Measurements from ENCODE around the gene VWF.
"Not testable (repeated sequence)": the region's sequence is repeated elsewhere in the genome, so short reads cannot be mapped to it uniquely, and the experiment has no call there.

VWF gene

GRCh38 chr12:6143303-6143675 is 18.8 kb upstream of the VWF start:
- TF ChIP-seq CTCF (IDR thresholded peaks at IDR 0.05; ENCODE audit: borderline replicate concordance, control extremely low read depth, extremely low read depth, insufficient read depth, missing control alignments): no peak
- in situ Hi-C loops (cut with MboI; ENCODE audit: low sequenced_read_pairs, unreplicated experiment): no loop called here
- no peak for DNase-seq (ENCODE audit: low spot score)

- in situ Hi-C loops (cut with MboI; ENCODE audit: low sequenced_read_pairs, unreplicated experiment); DNase-seq (ENCODE audit: low spot score): not testable (repeated sequence)
Measured at GRCh38 chr12:6142368-6143302, 18.2 kb upstream of the VWF start.

- in situ Hi-C loops (cut with MboI; ENCODE audit: low sequenced_read_pairs, unreplicated experiment): not testable (repeated sequence)
Measured at GRCh38 chr12:6141731-6142367, 17.4 kb upstream of the VWF start.

GRCh38 chr12:6140651-6141447 is 16.4 kb upstream of the VWF start:
- in situ Hi-C loops (cut with MboI; ENCODE audit: low sequenced_read_pairs, unreplicated experiment): no loop called here
- peak; percentile 55 for DNase-seq (ENCODE audit: low spot score)
- no peak for TF ChIP-seq CTCF (IDR thresholded peaks at IDR 0.05; ENCODE audit: borderline replicate concordance, control extremely low read depth, extremely low read depth, insufficient read depth, missing control alignments)

More at GRCh38 chr12:6141731-6142367, 17.4 kb upstream of the VWF start:
- DNase-seq (ENCODE audit: low spot score): not testable (repeated sequence)

- in situ Hi-C loops (cut with MboI; ENCODE audit: low sequenced_read_pairs, unreplicated experiment): no loop called here
- DNase-seq (ENCODE audit: low spot score): no peak
- no peak for TF ChIP-seq CTCF (IDR thresholded peaks at IDR 0.05; ENCODE audit: borderline replicate concordance, control extremely low read depth, extremely low read depth, insufficient read depth, missing control alignments)
Measured at GRCh38 chr12:6135071-6135470, 10.6 kb upstream of the VWF start.

GRCh38 chr12:6133642-6134041 is 9.2 kb upstream of the VWF start:
- DNase-seq (ENCODE audit: low spot score): no peak
- TF ChIP-seq CTCF (IDR thresholded peaks at IDR 0.05; ENCODE audit: borderline replicate concordance, control extremely low read depth, extremely low read depth, insufficient read depth, missing control alignments): no peak
- in situ Hi-C loops (cut with MboI; ENCODE audit: low sequenced_read_pairs, unreplicated experiment): no loop called here

- no peak for TF ChIP-seq CTCF (IDR thresholded peaks at IDR 0.05; ENCODE audit: borderline replicate concordance, control extremely low read depth, extremely low read depth, insufficient read depth, missing control alignments)
- DNase-seq (ENCODE audit: low spot score): no peak
- in situ Hi-C loops (cut with MboI; ENCODE audit: low sequenced_read_pairs, unreplicated experiment): no loop called here
Measured at GRCh38 chr12:6132496-6132895, 8.0 kb upstream of the VWF start.
